NCI-H1930 (cell line): ENCODE measurements around the gene WDR55.
A peak's percentile ranks its signal among the peaks of the same experiment; 100 is the strongest.
"Not testable (repeated sequence)": the region's sequence is repeated elsewhere in the genome, so short reads cannot be mapped to it uniquely, and the experiment has no call there.

ENCODE experiments used
- DNase-seq, 2 experiments: peaks; one replicate each; lab custom pipeline; 2025; lab: John Stamatoyannopoulos, UW

The WDR55 gene, protein sequence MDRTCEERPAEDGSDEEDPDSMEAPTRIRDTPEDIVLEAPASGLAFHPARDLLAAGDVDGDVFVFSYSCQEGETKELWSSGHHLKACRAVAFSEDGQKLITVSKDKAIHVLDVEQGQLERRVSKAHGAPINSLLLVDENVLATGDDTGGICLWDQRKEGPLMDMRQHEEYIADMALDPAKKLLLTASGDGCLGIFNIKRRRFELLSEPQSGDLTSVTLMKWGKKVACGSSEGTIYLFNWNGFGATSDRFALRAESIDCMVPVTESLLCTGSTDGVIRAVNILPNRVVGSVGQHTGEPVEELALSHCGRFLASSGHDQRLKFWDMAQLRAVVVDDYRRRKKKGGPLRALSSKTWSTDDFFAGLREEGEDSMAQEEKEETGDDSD

DNA sequence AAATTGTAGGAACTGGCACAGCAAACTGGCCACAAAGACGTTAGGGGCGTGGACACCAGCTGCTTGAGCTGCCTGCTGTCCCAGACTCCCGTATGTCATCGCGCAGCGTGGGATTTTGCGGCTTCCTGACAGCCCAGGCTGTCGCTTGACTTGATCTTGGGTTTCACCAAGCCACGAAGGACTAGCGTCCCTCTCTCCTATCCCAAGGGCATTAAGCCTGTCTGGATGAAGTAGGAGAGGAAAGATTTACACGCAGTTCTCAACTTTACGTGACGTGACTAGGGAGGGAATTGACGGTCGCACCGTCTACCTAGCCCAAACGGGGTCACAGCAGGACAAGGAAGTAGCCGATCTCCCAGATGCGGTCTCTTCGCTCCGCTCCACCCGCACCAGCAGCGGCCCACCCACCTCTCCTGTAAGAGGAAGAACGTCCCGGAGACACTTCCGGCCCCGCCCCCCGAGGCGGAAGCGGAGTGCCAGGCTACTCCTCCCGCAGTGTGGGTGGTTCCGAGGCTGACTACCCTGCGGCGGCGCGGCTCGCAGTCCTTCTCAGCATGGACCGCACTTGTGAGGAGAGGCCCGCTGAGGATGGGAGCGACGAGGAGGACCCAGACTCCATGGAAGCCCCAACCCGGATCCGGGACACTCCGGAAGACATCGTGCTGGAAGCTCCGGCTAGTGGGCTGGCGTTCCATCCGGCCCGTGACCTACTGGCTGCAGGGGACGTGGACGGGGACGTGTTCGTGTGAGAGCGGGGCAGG, at the start of gene WDR55:
WDR55 (plus strand) TSS at position 546 of the 761 bp plus-strand sequence; CDS start at position 555, 9 bp downstream.
- DNase-seq = peak; percentile 67 to 74

DNA sequence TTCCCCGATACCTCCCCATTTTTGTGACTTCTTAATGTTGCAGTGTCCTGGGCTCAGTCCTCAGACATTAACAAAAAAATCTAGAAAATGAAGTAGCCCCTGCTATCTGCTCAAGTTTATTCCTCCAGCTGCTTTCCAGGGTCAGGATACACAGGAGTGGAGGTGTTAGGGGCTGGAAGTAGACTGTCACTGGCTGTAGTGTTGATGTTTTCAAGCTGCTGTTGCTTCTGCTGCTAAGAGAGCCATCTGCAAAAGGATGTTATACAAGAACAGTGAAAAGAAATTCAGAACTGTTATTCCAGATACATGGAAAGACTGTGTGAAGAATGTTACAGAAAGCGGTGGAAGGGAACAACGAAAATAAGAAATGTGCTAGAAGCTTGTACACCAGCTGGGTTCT, 42.4 kb upstream of the WDR55 start:
- DNase-seq = no peak

DNA sequence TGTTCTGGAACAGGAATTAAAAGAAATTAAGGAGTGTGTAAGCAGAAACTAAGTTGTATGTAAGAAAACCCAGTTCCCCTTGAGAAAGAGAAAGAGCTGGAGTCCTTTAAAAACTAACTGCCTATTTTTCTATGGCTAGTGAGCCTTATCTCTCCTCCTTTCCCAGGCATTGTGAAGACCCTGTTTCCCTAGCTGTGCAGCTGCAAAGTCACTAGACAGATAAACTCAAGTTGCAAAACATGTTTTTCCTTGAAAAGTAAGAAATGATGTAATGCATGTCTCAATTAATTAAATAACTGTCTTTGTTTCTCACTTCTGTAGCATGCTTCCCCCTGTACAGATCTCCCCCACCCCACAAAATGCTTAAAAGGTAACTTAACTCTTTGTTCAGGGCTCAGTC, 41.6 kb upstream of the WDR55 start:
- not testable (repeated sequence) for DNase-seq

DNA sequence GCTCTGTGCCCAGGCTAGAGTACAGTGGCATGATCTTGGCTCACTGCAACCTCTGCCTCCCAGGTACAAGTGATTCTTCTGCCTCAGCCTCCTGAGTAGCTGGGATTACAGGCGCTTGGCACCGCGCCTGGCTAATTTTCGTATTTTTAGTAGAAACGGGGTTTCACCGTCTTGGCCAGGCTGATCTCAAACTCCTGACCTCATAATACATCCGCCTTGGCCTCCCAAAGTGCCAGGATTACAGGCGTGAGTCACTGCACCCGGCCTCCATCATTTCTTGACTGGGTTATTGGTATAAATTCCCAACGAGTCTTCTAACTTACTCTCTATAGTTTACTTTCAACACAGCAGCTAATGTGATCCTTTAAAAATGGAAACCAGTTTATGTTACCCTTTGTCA, 39.8 kb upstream of the WDR55 start:
- not testable (repeated sequence) for DNase-seq

DNA sequence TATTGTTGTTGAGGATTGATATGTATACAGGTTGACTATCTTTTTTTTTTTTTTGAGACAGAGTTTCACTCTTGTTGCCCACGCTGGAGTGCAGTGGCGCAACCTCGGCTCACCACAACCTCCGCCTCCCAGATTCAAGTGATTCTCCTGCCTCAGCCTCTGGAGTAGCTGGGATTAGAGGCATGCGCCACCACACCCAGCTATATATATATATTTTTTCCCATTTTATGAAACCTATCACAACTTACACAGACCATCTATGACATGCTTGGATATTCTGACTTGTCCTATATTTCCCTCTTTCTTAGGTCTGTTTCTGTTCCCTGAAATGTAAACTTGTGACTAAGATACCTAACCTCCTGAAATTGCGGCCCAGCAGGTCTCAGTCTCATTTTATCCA, 36.7 kb upstream of the WDR55 start:
- DNase-seq = no peak

DNA sequence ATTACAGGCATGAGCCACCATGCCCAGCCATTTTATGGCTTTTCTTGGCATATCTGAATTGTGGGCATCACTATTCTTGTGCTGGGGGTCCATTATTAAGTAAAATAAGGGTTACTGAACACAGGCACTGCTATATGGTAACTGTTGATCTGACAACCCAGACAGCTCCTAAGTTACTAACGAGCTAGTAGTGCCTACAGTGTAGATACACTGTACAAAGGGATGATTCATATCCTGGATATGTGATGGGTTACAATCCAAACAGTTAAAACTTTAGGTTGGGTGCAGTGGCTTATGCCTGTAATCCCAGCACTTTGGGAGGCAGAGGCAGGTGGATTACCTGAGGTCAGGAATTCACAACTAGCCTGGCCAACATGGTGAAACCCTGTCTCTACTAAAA, 36.0 kb upstream of the WDR55 start:
- DNase-seq = no peak

DNA sequence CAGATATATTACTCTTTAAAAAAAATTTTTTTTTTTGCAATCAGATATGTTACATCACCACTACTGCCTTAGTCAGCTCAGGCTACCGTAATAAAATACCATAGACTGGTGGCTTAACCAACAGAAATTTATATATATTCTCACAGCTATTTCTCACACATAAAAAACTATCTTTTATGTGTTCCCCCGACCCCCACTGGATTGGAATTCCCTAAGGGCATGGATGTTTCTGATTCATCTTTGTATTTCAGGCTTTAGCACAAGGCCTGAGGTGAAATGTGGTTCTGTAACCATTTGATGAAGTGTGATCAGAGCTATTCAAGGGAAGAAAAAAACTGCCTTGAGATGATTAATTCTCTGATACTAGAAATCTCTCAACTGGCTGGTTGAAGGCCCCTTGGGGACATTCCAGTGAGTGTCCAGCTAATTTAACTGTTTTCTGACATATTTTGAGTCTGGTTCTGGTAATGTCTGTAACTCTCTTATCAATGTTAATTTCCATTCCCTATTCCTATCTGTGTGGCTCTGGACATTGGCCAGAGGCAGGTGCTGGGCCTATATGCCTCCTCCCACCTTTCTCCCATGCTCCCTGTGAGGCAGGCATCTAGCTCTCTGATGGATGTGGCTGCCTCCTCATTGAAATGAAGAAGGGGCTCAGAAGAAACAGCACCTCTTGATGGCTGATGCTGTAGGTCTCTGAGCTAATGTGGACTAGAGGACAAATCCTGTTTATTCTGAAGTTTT, 34.2 kb upstream of the WDR55 start:
- DNase-seq = no peak

DNA sequence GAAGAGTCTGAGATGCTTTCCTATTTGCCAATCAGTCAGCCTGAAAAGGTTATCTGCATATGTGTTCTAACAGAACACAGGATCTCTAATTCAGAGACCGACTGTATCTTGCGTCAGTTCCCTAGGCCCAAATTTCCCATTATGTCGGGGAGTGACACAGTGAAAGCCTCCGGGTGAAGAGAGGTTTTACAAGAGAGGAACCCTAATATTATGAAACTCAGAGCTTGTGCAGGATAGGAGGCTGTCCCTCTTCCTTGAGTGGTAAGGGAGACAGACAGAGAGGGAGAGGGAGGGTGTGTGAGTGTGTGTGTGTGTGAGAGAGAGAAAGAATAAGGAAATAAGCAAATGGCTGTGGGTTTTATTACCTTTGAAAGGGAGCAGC, 33.7 kb upstream of the WDR55 start:
- no peak for DNase-seq

DNA sequence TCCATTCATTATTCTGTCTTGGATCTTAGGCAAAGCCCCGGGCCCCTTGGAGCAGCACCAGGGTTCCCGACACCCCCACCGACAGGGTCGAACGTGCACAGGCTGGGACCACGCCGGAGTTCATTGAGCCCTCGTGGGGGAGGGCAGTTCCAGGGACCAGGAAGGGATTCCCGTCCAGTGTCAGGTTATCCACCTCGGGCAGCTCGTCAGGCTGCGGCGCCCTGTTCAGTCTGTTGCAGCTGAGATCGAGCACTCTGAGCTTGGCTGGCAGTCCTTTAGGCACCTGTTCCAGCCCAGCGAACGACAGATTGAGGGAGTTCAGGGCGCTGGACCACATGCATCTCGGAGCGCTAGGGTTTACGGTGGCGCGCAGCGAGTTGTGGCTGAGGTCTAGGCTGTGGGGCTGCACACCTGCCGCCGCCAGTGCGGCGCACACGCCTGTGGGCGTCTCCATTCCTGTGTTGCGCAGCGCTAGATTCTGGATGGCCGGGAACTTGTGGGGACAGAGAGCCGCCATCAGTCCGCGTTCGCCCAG, 32.8 kb upstream of the WDR55 start:
- DNase-seq = peak; percentile 21 to 29

DNA sequence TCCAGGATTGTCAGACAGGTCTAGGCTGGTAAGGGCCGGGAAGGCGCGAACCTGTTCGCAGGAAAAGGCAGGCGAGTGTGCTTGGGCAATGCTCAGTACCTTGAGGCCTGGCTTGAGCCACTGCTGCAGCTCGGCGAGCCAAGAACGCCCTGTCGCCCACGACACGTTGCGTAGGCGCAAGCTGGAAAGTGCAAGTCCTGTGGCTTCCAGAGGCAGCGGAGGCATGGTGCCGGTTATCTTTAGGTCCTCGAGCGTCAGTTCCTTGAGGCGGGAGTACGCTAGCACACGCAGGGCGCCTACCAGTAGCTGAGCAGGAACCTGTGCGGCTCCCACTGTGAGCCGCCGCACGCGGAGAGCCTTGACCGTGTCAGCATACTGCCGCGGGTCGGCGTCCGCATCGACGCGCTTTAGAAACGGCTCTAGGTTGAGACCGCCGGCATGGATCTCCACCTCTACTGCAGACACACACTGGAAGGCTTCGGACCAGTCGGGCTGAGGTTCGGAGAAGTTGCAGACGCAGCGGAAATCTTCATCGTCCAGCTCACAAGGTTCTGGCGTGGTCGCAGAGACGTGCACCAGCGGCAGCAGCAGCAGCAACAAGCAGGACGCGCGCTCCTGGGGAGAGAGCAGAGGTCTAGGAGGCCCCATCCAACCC, 32.2 kb upstream of the WDR55 start:
- DNase-seq = peak in 1 of 2 experiments; percentile 22

DNA sequence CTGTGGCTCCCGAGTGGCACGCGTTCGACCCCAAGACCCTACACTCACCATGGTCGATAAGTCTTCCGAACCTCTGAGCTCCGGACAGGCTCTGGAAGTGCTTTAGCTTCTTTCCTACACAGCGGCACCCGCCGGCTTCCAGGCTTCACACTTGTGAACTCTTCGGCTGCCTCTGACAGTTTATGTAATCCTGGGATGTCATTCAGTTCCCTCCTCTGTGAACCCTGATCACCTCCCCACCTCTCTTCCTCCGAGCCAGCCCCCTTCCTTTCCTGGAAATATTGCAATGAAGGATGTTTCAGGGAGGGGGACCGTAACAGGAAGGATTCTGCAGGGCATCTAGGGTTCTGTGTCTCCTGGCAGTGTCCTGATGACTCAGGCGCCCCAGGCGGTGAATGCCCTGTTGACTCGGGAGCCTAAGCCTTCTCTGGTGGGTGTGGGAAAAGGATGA, 31.7 kb upstream of the WDR55 start, which contains the start of gene CD14:
CD14 (minus strand) TSS at position 155 of the 451 bp plus-strand sequence; CDS start at position 51, 104 bp downstream.
- DNase-seq = no peak

DNA sequence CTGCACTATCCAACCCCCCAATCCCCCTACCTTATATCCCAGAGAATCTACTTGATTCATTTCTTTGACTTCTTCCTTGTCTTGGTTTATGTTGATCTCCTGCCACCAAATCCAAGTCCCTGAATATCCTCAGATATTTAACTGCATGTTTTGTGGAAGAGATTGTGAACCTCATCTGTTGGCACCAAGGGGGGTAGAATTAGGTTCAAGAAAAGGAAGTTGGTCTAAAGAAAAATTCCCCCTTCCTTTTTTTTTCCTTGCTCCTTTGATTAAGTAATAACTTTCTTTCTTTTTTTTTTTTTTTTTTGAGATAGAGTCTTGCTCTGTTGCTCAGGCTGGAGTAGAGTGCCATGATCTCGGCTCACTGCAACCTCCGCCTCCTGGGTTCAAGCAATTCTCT, 31.2 kb upstream of the WDR55 start:
- DNase-seq = no peak

DNA sequence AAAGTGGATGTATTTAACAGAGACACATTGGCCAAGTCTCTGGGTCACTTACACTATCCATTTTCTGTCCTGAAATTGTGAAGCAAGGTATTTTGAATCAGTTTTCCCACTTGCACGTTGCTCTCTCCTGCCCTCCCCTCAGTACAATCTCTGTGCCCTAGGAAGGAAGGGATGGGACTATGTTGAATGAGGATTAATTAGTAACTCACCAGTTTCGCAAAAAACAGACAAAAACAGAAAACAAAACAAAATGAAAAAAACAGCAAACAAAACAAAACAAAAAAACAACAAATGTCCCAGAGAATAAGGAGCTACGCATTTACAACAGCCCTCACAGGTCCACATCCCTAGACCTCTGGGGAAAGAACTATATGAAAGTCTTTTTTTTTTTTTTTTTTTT, 30.6 kb upstream of the WDR55 start:
- no peak for DNase-seq

DNA sequence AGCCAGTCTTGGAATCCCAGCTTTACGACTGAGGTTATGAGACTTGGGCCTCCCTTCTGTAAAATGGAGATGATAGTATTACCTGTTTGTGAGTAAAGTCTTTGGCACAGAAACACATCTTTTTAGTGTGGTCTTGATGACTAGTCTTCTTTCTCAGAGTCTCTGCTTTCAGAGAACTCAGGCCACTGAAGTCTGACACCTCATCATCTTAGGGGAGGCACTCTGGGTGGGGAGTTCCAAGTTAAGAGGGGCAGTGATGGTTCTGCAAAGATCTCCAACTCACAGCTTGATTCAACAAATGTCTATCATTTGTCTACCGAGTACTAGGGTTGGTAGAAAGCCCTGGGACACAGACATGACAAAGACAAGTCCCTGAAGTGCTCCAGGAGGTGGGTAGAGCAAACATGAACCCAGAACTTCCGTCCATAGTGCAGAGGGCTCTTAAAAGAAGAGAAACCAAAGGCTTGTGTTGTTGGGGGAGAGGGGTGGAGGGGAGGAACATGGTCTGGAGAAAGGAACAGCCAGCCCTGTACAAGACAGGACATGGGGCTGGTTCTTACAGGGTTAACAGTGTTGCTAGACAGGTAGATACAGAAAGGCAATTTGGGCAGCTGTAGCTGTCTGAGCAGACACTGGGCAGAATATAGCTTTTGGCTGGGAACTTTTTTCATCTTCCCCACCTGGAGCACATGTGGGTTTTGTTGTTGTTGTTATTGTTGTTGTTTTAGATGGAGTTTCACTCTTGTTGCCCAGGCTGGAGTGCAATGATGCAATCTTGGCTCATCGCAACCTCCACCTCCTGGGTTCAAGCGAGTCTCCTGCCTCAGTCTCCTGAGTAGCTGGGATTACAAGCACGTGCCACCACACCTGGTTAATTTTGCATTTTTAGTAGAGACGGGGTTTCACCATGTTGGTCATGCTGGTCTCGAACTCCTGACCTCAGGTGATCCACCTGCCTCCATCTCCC, 29.1 kb upstream of the WDR55 start:
- no peak for DNase-seq

DNA sequence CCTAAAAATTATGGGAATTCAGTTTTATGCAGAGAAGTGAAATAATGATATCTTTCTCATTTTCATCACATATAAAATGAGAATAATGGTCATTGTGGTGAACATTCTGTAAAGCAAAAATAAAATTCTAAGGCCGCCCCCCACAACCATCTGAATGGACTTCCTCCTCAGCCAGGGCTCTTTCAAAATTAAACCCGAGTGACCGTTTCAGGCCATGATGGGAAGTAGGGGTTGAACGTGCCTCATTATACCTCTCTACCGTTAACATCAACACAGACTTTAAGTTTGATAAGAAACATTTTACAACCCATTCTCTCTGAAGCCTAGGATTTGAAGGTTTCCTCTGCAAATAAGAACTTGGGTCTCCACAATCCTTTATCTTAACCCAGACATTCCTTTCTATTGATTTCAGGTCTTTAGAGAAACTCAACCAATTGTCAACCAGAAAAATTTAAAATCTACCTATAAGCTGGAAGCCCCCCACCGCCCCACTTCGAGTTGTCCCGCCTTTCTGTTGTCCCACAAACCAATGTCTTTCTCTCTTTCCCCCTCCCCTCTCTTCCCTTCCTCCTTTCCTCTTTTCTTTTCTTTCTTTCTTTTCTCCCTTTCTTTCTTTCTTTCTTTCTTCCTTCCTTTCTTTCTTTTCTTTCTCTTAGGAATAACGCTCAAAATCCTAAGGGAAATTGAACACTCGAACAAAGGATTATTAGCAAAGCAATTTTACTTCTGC, 27.2 kb upstream of the WDR55 start:
- DNase-seq = no peak

DNA sequence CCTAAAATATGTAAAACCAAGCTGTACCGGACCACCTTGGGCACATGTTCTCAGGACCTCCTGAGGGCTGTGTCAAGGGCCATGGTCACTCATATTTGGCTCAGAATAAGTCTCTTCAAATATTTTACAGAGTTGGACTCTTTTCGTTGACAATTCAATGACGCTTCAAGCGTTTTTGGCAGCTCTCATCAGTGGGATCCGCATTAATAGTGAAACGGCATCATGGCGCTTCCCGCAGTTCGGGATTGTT, 25.9 kb upstream of the WDR55 start:
- DNase-seq = not testable (repeated sequence)

DNA sequence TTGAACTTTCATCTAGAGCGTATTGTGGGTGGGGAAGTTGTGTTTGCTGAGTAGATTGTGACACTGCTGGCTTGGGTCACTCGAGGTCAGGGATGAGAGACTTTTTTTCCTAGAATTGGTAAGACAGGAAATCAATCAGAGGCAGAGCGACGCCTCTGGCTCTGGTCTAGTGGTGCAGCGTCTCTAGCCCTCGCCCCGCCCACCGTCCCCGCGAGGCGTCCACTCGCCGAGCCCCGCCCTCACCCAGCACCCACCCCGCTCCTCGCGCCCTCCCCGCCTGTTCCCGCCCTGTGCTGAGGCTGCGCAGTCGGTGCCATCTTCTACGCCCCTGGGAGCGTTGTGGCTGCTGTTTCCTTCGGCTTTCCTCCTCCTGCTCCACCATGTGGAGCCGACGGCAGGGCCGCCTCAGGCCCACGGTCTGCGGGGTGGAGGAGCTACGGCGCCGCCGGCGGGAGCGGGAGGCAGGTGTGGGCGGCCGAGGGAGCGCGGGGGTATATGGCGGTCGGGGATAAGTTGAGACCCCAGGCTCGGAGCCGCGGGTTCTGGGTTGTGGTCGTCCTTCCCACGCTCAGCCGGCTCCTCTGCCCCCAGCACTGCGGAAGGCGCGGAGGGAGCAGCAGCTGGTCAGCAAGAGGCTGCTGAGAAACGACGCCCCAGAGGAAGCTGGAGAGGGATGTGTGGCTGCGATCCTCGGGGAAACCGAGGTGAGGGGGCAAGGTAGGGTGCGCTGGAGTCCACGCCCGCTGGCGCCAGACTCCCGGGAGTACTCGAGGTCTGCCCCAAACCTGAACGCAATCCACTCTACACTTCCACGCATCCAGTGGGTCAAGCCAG, 25.3 kb upstream of the WDR55 start, which contains the start of gene TMCO6:
TMCO6 (plus strand) TSS at position 304 of the 834 bp plus-strand sequence; CDS start at position 381, 77 bp downstream.
- peak; percentile 78 to 87 for DNase-seq

DNA sequence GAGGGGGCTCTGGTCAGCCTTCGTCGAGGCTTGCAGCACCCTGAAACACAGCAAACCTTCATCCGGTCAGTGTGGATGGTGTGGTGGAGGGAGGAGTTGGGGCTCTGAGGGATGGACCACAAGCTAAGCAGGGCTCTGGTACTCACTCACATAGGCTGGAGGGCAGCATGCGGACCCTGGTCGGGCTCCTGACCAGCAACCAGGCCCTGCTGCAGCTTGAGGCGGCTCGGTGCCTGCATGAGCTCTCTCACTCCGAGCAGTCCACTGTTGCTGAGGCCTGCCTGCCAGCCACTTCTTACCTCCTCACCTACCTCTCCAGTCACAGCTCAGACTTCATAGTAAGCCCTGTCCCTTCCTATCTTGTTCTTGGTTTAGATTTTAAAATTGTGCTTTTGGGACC, 23.0 kb upstream of the WDR55 start:
- DNase-seq = no peak

DNA sequence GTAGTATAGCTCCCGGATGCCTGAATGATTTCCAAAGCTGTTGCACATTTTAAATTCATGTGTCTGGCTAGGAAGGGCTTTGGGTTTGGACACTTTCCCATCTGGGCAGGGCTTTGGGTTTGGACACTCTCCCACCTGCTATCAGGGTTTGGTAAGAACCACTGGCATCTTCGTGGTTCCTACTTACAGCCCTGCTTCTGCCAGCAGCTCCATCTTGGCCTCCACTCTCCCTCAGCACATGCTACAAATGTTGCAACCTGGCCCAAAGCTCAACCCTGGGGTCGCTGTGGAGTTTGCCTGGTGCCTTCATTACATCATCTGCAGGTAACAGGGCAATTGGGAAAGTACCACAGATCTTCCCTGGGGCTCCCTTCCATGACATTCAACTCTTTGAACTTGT, 22.0 kb upstream of the WDR55 start:
- no peak for DNase-seq
